SK-N-SH treated with all-trans-retinoic acid at 6 μM for 48 hours (cell line): ENCODE data around the gene CACNB2.

ENCODE experiments used
- ATAC-seq: fragments of 200-7000 bp; cut with Tn5 transposase; 3 replicates; pipeline ENCODE4 v1.9.1; 2020; ENCODE audit warnings: mild to moderate bottlenecking, moderate library complexity
- ARNTL ChIP-seq: fragments of 450-650 bp; formaldehyde crosslinking; IDR thresholded peaks from 2 replicates; pipeline ENCODE4 v1.5.0; 2020; ENCODE audit warnings: low read depth, mild to moderate bottlenecking, moderate library complexity, borderline replicate concordance
- CSDC2 ChIP-seq: fragments of 250-450 bp; sonication (Bioruptor Pico); IDR thresholded peaks from 2 replicates; pipeline ENCODE4 v1.5.0; 2020; ENCODE audit warnings: mild to moderate bottlenecking, moderate library complexity
- ISL1 ChIP-seq: fragments of 250-450 bp; sonication (Bioruptor Pico); IDR thresholded peaks from 2 replicates; pipeline ENCODE4 v2.1.2; 2022; ENCODE audit warnings: mild to moderate bottlenecking, moderate library complexity
- OSR1 ChIP-seq: fragments of 250-450 bp; sonication (Bioruptor Pico); IDR thresholded peaks from 2 replicates; pipeline ENCODE4 v1.8.0; 2022; ENCODE audit warnings: moderate library complexity, mild to moderate bottlenecking, inconsistent platforms
- PPARA ChIP-seq: fragments of 250-450 bp; sonication (Bioruptor Pico); IDR thresholded peaks from 2 replicates; pipeline ENCODE4 v1.5.0; 2020; ENCODE audit warnings: mild to moderate bottlenecking, borderline replicate concordance
- RARB ChIP-seq: fragments of 250-450 bp; sonication (Bioruptor Pico); IDR thresholded peaks from 2 replicates; pipeline ENCODE4 v1.8.0; 2021; ENCODE audit warnings: mild to moderate bottlenecking, moderate library complexity
- SNAI2 ChIP-seq: fragments of 250-450 bp; sonication (Bioruptor Pico); IDR thresholded peaks from 2 replicates; pipeline ENCODE4 v1.5.0; 2020; ENCODE audit warnings: mild to moderate bottlenecking, moderate library complexity
- TOX ChIP-seq: fragments of 250-450 bp; sonication (Bioruptor Pico); IDR thresholded peaks from 2 replicates; pipeline ENCODE4 v1.8.0; 2021; ENCODE audit warnings: mild to moderate bottlenecking, moderate library complexity, borderline replicate concordance
- ZFP3 ChIP-seq: fragments of 250-450 bp; sonication (Bioruptor Pico); IDR thresholded peaks from 2 replicates; pipeline ENCODE4 v1.5.0; 2020; ENCODE audit warnings: mild to moderate bottlenecking, moderate library complexity
- ZFP30 ChIP-seq: fragments of 450-650 bp; formaldehyde crosslinking; IDR thresholded peaks from 2 replicates; pipeline ENCODE4 v1.5.0; 2022; ENCODE audit warnings: mild to moderate bottlenecking, moderate library complexity
- ZNF565 ChIP-seq: fragments of 450-650 bp; formaldehyde crosslinking; conservative IDR thresholded peaks from 2 replicates; pipeline ENCODE4 v1.5.0; 2020; ENCODE audit warnings: low read depth, mild to moderate bottlenecking, moderate library complexity
- ZNF70 ChIP-seq: fragments of 450-650 bp; formaldehyde crosslinking; IDR thresholded peaks from 2 replicates; pipeline ENCODE4 v1.5.0; 2020; ENCODE audit warnings: mild to moderate bottlenecking, moderate library complexity
- ZNF8 ChIP-seq: fragments of 450-650 bp; formaldehyde crosslinking; IDR thresholded peaks from 2 replicates; pipeline ENCODE4 v1.5.0; 2020; ENCODE audit warnings: mild to moderate bottlenecking, moderate library complexity
- TF ChIP-seq, protein P1 (sequence below): fragments of 250-450 bp; sonication (Bioruptor Pico); IDR thresholded peaks from 2 replicates; pipeline ENCODE4 v1.5.1; 2020; ENCODE audit warnings: low read depth, mild to moderate bottlenecking, moderate library complexity
- TF ChIP-seq, protein P2 (sequence below): fragments of 250-450 bp; sonication (Bioruptor Pico); IDR thresholded peaks from 2 replicates; pipeline ENCODE4 v1.5.1; 2021; ENCODE audit warnings: mild to moderate bottlenecking, moderate library complexity
- TF ChIP-seq, protein P3 (sequence below): fragments of 250-450 bp; sonication (Bioruptor Pico); IDR thresholded peaks from 2 replicates; pipeline ENCODE4 v1.5.0; 2020; ENCODE audit warnings: mild to moderate bottlenecking, moderate library complexity
- TF ChIP-seq, protein P4 (sequence below): fragments of 250-450 bp; sonication (Bioruptor Pico); IDR thresholded peaks from 2 replicates; pipeline ENCODE4 v1.8.0; 2020; ENCODE audit warnings: mild to moderate bottlenecking, moderate library complexity, borderline replicate concordance

The CACNB2 gene

DNA sequence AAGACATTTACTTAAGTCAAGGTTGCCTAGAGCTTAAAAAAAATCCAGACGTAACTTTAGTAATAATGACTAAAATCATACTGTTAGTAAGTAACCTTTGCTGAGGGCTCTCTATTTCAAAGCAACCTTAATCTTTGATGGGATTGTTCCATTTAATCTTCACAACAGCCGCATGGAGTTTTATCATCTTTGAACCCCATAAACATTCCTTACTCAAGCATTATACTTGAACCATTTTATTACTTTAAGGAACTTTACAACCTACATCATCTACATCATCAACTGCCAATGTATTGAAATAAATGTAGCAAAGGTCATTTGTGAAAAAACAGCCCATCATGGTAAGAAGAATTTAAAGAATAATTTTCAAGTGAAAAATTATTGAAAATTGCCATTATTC lies 22.9 kb upstream of the CACNB2 start (continued):
- TF ChIP-seq, protein P1, sequence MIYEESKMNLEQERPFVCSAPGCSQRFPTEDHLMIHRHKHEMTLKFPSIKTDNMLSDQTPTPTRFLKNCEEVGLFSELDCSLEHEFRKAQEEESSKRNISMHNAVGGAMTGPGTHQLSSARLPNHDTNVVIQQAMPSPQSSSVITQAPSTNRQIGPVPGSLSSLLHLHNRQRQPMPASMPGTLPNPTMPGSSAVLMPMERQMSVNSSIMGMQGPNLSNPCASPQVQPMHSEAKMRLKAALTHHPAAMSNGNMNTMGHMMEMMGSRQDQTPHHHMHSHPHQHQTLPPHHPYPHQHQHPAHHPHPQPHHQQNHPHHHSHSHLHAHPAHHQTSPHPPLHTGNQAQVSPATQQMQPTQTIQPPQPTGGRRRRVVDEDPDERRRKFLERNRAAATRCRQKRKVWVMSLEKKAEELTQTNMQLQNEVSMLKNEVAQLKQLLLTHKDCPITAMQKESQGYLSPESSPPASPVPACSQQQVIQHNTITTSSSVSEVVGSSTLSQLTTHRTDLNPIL (CRISPR knock-in tag) = no peak

- TF ChIP-seq, protein P2, sequence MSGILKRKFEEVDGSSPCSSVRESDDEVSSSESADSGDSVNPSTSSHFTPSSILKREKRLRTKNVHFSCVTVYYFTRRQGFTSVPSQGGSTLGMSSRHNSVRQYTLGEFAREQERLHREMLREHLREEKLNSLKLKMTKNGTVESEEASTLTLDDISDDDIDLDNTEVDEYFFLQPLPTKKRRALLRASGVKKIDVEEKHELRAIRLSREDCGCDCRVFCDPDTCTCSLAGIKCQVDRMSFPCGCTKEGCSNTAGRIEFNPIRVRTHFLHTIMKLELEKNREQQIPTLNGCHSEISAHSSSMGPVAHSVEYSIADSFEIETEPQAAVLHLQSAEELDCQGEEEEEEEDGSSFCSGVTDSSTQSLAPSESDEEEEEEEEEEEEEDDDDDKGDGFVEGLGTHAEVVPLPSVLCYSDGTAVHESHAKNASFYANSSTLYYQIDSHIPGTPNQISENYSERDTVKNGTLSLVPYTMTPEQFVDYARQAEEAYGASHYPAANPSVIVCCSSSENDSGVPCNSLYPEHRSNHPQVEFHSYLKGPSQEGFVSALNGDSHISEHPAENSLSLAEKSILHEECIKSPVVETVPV = no peak
- TF ChIP-seq, protein P3, sequence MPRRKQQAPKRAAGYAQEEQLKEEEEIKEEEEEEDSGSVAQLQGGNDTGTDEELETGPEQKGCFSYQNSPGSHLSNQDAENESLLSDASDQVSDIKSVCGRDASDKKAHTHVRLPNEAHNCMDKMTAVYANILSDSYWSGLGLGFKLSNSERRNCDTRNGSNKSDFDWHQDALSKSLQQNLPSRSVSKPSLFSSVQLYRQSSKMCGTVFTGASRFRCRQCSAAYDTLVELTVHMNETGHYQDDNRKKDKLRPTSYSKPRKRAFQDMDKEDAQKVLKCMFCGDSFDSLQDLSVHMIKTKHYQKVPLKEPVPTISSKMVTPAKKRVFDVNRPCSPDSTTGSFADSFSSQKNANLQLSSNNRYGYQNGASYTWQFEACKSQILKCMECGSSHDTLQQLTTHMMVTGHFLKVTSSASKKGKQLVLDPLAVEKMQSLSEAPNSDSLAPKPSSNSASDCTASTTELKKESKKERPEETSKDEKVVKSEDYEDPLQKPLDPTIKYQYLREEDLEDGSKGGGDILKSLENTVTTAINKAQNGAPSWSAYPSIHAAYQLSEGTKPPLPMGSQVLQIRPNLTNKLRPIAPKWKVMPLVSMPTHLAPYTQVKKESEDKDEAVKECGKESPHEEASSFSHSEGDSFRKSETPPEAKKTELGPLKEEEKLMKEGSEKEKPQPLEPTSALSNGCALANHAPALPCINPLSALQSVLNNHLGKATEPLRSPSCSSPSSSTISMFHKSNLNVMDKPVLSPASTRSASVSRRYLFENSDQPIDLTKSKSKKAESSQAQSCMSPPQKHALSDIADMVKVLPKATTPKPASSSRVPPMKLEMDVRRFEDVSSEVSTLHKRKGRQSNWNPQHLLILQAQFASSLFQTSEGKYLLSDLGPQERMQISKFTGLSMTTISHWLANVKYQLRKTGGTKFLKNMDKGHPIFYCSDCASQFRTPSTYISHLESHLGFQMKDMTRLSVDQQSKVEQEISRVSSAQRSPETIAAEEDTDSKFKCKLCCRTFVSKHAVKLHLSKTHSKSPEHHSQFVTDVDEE (CRISPR knock-in tag) = no peak
- TF ChIP-seq ZFP3 (CRISPR knock-in tag) (no peak), PPARA (CRISPR knock-in tag) (no peak), ZNF565 (CRISPR knock-in tag) (no peak), OSR1 (no peak), ZNF70 (CRISPR knock-in tag) (no peak), ARNTL (CRISPR knock-in tag) (no peak)
- TF ChIP-seq, protein P1 (CRISPR knock-in tag) = no peak
- no peak for ATAC-seq
Measured at GRCh38 chr10:18122753-18123152, 17.5 kb upstream of the CACNB2 start.

DNA sequence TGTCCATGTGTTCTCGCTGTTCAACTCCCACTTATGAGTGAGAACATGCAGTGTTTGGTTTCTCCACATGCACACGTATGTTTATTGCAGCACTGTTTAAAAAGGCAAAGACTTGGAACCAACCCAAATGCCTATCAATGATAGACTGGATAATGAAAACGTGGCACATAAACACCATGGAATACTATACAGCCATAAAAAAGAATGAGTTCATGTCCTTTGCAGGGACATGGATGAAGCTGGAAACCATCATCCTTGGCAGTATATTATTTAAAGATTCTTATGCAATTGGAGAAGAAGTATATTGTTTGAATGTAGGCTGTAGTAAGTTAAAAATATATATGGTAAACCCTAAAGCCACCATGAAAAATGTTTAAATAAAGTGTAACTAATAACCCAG lies 7.2 kb upstream of the CACNB2 start:
- ATAC-seq = no peak
- TF ChIP-seq ZNF8 (CRISPR knock-in tag) (no peak), PPARA (CRISPR knock-in tag) (no peak), RARB (CRISPR knock-in tag) (no peak), TOX (CRISPR knock-in tag) (no peak), OSR1 (no peak), ZNF565 (CRISPR knock-in tag) (no peak), ZFP3 (CRISPR knock-in tag) (no peak), CSDC2 (CRISPR knock-in tag) (no peak), SNAI2 (CRISPR knock-in tag) (no peak), ISL1 (CRISPR knock-in tag) (no peak), ZFP30 (CRISPR knock-in tag) (no peak), ZNF70 (CRISPR knock-in tag) (no peak)
- TF ChIP-seq, protein P4, sequence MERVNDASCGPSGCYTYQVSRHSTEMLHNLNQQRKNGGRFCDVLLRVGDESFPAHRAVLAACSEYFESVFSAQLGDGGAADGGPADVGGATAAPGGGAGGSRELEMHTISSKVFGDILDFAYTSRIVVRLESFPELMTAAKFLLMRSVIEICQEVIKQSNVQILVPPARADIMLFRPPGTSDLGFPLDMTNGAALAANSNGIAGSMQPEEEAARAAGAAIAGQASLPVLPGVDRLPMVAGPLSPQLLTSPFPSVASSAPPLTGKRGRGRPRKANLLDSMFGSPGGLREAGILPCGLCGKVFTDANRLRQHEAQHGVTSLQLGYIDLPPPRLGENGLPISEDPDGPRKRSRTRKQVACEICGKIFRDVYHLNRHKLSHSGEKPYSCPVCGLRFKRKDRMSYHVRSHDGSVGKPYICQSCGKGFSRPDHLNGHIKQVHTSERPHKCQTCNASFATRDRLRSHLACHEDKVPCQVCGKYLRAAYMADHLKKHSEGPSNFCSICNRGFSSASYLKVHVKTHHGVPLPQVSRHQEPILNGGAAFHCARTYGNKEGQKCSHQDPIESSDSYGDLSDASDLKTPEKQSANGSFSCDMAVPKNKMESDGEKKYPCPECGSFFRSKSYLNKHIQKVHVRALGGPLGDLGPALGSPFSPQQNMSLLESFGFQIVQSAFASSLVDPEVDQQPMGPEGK (CRISPR knock-in tag) = no peak
- TF ChIP-seq, protein P1 (CRISPR knock-in tag) = no peak
- TF ChIP-seq, protein P3 (CRISPR knock-in tag) = no peak
